ENCODE data around the gene CELF5.

Gene CELF5

DNA sequence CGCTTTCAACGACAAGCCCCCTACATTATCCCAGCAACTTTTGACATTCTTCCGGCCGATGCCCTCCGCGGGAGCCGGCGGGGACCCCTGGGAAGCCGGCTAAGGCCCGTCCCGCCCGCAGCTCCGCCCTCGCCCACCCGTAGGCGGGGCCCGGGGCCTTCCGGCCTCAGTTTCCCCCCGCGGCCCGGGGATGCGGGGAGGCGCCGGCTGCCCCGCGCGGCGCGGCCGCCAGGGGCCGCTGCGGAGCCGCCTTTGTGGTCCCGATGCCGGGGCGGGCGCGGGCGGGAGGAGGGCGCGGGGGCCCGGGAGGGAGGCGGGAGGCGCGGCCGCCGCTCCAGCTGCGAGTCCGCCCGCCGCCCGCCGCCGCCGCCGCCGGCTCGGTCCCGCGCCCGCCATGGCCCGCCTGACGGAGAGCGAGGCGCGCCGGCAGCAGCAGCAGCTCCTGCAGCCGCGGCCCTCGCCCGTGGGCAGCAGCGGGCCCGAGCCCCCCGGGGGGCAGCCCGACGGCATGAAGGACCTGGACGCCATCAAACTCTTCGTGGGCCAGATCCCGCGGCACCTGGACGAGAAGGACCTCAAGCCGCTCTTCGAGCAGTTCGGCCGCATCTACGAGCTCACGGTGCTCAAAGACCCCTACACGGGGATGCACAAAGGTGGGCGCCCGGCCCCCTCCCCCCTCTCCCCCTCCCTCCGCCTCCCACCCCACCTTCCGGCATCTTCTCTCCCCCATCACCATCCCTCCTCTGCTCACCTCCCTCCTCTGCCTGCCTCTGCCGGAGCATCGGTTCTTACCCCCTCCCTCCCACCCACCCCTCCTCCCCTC, at the start of gene CELF5:
CELF5 (plus strand) TSS at position 316 of the 823 bp plus-strand sequence; CDS start at position 395, 79 bp downstream.
- TF ChIP-seq, protein P1, sequence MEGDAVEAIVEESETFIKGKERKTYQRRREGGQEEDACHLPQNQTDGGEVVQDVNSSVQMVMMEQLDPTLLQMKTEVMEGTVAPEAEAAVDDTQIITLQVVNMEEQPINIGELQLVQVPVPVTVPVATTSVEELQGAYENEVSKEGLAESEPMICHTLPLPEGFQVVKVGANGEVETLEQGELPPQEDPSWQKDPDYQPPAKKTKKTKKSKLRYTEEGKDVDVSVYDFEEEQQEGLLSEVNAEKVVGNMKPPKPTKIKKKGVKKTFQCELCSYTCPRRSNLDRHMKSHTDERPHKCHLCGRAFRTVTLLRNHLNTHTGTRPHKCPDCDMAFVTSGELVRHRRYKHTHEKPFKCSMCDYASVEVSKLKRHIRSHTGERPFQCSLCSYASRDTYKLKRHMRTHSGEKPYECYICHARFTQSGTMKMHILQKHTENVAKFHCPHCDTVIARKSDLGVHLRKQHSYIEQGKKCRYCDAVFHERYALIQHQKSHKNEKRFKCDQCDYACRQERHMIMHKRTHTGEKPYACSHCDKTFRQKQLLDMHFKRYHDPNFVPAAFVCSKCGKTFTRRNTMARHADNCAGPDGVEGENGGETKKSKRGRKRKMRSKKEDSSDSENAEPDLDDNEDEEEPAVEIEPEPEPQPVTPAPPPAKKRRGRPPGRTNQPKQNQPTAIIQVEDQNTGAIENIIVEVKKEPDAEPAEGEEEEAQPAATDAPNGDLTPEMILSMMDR (conservative IDR thresholded peaks at IDR 0.05) = peak; percentile 95
- TF ChIP-seq ZFX (IDR thresholded peaks at IDR 0.05) = no peak
- H3K27ac ChIP-seq = no peak within 1 kb of the TSS

DNA sequence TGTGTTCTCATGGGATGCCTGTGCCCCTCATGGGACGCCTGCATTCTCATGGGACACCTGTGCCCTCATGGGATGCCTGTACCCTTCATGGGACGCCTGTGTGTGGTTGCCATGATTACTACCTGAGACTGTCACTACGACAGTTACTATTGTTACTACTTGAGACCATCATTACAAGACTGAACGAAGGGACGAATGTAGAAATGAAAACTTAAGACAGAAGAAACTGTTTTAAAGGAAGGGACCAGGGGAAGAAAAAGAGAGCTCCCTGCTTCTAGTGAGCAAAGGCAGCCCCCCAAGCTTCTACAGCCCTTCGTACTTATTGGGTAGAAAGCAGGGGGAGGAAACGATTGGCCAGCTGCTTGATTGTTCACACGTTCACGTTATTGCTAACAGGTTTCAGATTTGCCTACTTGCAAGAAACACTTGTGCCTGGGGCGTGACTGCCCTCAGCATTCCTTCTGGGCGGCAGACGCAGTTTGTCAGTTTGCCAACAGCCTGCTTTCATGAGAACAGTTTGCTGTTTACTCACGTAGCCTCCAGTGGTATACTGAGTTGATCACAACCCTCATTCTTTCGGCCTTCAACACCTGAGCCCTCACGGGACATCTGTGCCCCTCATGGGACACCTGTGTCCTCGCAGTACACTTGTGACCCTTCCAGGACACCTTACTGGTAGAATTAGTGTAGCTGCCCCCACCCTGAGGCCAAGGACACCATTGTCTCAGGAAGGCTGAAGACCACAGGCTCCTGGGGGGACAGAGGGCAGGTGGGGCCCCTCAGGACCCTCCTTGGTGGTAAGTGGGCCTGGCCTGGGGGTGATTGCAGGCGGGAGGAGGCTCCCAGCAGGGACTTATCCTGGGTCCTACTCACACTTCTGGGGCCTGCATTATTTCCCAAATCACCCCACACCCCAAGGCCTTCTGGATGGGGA, 48.4 kb upstream of the CELF5 start:
- peak overlapping the region; percentile 46 for H3K27ac ChIP-seq
- TF ChIP-seq, protein P1 (conservative IDR thresholded peaks at IDR 0.05) = no peak
- TF ChIP-seq ZFX (IDR thresholded peaks at IDR 0.05) = no peak

DNA sequence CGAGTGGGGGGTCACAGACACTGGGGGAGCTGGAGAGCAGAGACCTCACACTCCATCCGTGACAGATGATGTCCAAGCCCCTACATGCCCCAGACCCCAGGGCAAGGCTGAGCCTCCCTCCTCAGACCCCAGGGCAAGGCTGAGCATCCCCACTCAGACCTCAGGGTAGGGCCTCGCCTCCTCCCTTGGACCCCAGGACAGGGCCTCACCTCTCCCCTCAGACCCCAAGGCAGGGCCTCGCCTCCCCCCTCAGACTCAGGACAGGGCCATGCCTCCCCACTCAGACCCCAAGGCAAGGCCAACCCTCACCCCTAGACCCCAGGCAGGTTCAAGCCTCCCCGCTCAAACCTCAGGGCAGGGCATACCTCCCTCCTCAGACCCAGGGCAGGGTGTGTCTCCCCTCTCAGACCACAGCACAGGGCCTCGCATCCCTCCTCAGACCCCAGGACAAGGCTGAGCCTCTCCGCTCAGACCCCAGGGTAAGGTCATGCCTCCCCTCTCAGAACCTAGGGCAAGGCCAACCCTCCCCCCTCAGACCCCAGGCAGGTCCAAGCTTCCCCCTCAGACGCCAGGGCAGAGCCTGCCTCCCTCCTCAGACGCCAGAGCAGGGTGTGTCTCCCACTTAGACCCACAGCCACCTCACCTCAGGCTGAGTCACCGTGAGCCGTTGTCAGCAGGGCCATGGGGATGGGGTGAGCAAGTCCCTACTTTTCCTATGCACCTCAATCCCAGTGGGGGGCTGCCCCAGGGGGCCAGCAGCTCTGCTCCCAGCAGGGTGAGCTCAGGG, 47.6 kb upstream of the CELF5 start:
- TF ChIP-seq, protein P1 (conservative IDR thresholded peaks at IDR 0.05) = no peak
- no peak for TF ChIP-seq ZFX (IDR thresholded peaks at IDR 0.05)

DNA sequence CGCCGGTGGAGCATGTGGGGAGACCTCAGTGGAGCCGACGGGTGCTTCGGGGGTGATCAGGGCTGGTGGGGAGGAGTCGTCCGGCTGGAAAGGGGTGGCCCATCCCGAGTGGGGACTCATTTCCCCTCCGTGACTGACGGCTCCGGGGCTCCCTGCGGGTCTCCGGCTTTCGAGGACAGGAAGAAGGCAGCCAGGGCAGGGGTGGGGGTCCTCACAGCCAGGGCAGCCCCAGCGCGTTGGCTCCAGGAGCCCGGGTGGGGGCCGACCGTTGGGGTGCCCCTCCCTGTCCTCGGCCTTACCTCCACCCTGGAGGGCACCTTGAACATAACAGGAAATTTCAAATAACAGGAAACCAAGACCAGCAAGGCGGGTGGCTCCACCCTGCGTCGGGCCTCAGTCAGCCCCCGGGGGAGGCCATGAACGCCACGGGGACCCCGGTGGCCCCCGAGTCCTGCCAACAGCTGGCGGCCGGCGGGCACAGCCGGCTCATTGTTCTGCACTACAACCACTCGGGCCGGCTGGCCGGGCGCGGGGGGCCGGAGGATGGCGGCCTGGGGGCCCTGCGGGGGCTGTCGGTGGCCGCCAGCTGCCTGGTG, 46.0 kb upstream of the CELF5 start, which contains the start of gene S1PR4:
S1PR4 (plus strand) TSS at position 393 of the 596 bp plus-strand sequence; CDS start at position 417, 24 bp downstream.
- TF ChIP-seq ZFX (IDR thresholded peaks at IDR 0.05) = no peak
- TF ChIP-seq, protein P1 (conservative IDR thresholded peaks at IDR 0.05) = no peak
- H3K27ac ChIP-seq = no peak within 1 kb of the TSS

More for the DNA sequence above, 47.6 kb upstream of the CELF5 start:
- peak overlapping the region; percentile 46 for H3K27ac ChIP-seq

DNA sequence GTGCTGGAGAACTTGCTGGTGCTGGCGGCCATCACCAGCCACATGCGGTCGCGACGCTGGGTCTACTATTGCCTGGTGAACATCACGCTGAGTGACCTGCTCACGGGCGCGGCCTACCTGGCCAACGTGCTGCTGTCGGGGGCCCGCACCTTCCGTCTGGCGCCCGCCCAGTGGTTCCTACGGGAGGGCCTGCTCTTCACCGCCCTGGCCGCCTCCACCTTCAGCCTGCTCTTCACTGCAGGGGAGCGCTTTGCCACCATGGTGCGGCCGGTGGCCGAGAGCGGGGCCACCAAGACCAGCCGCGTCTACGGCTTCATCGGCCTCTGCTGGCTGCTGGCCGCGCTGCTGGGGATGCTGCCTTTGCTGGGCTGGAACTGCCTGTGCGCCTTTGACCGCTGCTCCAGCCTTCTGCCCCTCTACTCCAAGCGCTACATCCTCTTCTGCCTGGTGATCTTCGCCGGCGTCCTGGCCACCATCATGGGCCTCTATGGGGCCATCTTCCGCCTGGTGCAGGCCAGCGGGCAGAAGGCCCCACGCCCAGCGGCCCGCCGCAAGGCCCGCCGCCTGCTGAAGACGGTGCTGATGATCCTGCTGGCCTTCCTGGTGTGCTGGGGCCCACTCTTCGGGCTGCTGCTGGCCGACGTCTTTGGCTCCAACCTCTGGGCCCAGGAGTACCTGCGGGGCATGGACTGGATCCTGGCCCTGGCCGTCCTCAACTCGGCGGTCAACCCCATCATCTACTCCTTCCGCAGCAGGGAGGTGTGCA, 45.3 kb upstream of the CELF5 start:
- H3K27ac ChIP-seq = no peak overlapping the region
- TF ChIP-seq, protein P1 (conservative IDR thresholded peaks at IDR 0.05) = no peak
- TF ChIP-seq ZFX (IDR thresholded peaks at IDR 0.05) = no peak

DNA sequence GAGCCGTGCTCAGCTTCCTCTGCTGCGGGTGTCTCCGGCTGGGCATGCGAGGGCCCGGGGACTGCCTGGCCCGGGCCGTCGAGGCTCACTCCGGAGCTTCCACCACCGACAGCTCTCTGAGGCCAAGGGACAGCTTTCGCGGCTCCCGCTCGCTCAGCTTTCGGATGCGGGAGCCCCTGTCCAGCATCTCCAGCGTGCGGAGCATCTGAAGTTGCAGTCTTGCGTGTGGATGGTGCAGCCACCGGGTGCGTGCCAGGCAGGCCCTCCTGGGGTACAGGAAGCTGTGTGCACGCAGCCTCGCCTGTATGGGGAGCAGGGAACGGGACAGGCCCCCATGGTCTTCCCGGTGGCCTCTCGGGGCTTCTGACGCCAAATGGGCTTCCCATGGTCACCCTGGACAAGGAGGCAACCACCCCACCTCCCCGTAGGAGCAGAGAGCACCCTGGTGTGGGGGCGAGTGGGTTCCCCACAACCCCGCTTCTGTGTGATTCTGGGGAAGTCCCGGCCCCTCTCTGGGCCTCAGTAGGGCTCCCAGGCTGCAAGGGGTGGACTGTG, 44.6 kb upstream of the CELF5 start:
- H3K27ac ChIP-seq = no peak overlapping the region
- TF ChIP-seq, protein P1 (conservative IDR thresholded peaks at IDR 0.05) = no peak
- TF ChIP-seq ZFX (IDR thresholded peaks at IDR 0.05) = no peak
